C4-2B (cell line): ENCODE results near the gene LRRC59.

Experiments used
- H3K27ac ChIP-seq: fragments of 450-650 bp; 2 replicates; pipeline ENCODE4 v1.5.1; 2017
- ZFX ChIP-seq: fragments of 450-650 bp; IDR thresholded peaks from 2 replicates; pipeline ENCODE4 v1.6.1; 2017
- TF ChIP-seq, protein P1 (sequence below): fragments of 450-650 bp; conservative IDR thresholded peaks from 2 replicates; pipeline ENCODE4 v1.5.1; 2017; ENCODE audit warnings: mild to moderate bottlenecking

Gene LRRC59

DNA sequence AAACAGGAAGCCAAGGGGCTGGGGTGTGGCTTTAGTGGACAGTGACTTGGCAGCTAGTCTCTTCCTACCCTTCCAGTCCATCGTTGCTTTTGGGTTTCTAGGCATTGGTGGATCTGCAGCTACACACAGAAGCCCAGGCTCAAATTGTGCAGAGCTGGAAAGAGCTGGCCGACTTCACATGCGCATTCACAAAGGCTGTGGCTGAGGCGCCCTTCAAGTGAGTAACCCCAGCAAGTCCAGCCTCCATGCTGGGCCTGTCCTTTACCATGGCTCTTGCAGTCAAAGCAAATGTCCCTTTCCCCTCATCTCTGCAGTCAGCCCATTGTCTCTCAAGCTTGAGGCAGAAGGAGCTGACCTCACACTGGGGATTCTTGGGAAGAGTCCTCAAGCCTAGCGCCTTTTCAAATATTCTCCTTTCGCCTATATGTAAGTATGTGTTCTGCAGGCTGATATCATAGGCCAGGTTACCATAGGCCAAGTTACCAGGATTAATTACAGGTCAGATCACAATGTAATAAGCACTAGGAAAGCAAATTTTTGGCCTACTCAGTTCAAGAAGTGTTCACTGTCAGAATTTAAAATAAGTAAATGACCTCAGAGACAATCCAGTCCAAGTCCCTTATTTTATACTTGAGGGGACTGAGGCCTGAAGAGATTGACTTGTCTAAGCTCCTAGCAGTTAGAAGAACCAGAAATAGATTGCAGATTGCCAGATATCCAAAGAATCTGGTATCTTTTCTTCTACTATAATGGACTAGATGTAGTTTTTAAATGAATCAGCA lies 17.8 kb downstream of the LRRC59 start:
- no peak for TF ChIP-seq ZFX
- TF ChIP-seq, protein P1, sequence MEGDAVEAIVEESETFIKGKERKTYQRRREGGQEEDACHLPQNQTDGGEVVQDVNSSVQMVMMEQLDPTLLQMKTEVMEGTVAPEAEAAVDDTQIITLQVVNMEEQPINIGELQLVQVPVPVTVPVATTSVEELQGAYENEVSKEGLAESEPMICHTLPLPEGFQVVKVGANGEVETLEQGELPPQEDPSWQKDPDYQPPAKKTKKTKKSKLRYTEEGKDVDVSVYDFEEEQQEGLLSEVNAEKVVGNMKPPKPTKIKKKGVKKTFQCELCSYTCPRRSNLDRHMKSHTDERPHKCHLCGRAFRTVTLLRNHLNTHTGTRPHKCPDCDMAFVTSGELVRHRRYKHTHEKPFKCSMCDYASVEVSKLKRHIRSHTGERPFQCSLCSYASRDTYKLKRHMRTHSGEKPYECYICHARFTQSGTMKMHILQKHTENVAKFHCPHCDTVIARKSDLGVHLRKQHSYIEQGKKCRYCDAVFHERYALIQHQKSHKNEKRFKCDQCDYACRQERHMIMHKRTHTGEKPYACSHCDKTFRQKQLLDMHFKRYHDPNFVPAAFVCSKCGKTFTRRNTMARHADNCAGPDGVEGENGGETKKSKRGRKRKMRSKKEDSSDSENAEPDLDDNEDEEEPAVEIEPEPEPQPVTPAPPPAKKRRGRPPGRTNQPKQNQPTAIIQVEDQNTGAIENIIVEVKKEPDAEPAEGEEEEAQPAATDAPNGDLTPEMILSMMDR = no peak
- H3K27ac ChIP-seq = no peak overlapping the region

DNA sequence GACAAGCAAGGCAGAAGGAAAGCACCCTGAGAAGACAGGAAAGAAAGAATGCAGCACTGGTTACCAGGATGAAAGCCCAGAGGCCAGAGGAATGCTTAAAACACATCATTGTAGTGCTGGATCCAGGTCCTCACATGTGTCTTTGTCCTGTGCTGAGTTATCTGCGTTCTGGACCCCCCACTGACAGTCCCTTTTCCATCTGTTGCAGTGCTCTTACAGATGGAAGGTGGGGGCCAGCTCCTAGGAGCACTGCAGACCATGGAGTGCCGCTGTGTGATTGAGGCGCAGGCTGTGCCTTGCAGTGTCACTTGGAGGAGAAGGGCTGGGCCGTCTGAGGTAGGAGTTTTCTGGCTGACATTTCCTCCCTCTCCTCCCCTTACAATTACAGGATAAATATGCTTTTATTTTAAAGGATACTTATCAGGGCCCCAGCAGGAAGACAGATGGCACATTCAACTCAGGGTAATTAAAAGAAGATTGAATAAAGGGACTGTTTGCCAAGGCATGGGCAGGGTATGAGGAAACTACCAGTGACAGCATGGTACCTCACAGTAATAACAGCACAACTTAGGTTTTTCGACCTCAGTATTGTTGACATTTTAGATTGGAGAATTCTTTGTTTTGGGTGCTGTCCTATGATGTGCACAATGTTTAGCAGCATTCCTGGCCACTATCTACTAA lies 21.3 kb downstream of the LRRC59 start:
- no peak overlapping the region for H3K27ac ChIP-seq
- no peak for TF ChIP-seq ZFX
- TF ChIP-seq, protein P1 = no peak

DNA sequence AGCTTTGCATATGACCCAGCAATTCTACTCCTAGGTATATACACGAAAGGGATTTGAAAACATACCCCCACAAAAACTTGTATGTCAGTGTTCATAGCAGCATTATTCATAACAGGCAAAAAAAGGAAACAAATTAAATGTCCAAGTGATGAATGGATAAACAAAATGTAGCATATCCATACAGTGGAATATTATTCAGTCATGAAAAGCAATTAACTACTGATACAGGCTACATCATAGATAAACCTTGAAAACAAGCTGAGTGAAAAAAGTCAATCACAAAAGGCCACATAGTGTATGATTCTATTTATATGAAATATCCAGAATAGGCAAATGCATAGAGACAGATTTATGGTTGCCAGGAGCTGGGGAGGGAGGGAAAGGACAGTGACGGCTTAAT lies 23.6 kb downstream of the LRRC59 start:
- peak overlapping the region; percentile 95 for H3K27ac ChIP-seq
- TF ChIP-seq, protein P1 = no peak
- TF ChIP-seq ZFX = no peak

DNA sequence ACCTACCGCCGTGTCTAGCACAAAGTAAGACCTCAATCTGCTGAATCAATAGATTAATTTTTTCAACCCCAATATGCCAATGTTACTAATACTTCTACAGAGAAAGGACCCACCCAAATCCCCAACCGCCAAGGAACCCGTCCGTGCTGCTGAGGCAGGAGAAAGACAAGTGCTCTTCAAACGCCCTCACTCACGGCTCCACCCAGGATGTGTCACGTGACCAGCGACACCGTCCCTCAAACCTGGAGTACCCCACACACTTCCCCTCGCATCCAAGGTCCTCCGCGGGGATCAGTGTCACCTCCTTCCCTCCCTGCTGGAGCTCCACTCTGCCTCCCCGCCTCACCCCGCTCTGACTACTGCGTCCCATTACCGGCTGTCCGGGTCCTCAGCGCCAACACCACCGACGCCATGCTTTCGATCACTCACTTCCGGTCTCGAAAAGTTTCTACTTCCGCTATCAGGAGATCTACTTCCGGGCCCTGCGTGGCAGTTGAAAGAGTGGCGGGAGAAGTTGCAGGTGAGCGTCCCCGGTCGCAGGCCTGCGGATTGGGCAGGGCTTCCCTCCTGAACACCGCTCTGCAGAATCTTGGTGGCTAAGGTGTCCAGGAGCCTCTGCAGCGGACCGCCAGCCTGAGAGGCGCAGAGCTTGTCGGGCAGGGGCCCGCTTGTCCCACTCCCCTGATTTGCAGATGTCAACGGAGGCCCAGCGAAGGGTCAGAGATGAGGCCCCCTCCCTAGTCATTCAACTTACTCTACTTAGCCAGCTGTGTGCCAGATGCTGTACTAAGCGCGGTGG lies 24.4 kb downstream of the LRRC59 start, which contains the start of the genes EME1 and MRPL27:
TSS of gene EME1 (plus strand) at position 472 of the 799 bp plus-strand sequence. CDS start 1,980 bp downstream, outside the sequence.
TSS of gene MRPL27 (minus strand) at position 427 of the 799 bp plus-strand sequence. CDS start at position 413, 14 bp downstream.
- peak within 1 kb of the TSS; percentile 95 for H3K27ac ChIP-seq
- TF ChIP-seq, protein P1 = no peak
- TF ChIP-seq ZFX = peak; percentile 90; the same call in 1 of the 2 replicates

DNA sequence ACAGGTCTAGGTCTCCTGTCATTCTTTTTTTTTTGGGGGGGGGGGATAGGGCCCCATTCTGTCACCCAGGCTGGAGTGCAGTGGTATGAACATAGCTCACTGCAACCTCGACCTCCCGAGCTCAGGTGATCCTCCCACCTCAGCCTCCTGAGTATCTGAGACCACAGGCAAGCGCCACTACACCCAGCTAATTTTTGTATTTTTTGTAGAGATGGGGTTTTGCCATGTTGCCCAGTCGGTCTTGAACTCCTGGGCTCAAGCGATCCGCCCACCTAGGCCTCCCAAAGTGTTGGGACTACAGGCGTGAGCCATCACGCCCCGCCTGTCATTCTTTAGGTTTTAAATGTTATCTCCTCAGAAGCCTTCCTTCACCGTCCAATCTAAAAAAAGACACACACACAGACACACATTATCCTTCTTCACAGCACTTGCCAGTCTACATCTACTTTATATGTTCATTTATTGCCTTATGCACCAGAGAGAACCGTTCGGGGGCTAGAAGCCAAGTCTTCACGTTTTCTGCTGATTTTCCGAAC lies 25.0 kb downstream of the LRRC59 start:
- peak overlapping the region; percentile 95 for H3K27ac ChIP-seq
- TF ChIP-seq, protein P1 = no peak
- no peak for TF ChIP-seq ZFX

DNA sequence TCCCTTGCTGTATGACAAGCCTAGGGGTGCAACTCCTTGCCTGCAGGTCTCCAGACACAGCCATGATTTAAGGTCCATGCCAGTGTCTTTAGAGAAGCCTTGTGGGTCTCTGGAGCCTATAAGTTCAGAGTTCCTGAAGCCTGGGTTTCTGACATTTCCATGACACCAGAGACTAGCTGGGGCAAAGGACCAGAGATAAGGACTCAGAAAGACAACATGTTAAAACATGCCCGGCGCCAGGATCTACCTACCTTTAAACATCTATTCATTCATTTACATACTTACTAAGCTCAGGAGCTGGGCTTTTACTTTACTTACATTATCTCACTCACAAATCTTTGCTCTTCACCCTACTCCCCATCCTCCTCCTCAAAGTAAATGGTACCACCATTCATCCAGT lies 25.8 kb downstream of the LRRC59 start:
- H3K27ac ChIP-seq = no peak overlapping the region
- TF ChIP-seq, protein P1 = no peak
- TF ChIP-seq ZFX = no peak
